Measurements from ENCODE around the gene CAPNS2. TPM values are rescaled to one million over a fixed set of nuclear protein-coding genes. Genes with fewer than 3 reads are reported as not detected.

The CAPNS2 gene
- total and polyA plus RNA-seq, 2 of the 8 experiments (the other 6 are each of a cell fraction or from before 2014, with no cell fraction given), result not detected

DNA sequence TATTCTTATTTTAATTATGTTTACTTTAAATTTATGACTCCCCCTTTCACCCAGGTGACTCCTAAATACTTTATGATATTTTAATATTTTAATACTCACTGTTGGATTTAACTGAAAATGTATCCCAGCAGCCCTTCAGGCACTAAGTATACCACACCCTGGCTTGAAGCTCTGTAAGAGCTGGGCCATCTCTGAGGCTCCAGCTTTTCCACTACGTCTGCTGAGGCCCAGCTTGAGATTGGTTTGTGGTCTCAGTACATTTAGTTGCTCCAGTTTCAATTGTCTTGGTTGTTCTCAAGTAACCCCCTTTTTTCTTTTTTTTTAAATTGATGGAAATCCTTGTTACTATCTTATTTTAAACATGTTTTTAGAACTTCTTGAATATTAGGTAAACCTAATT, 27.0 kb upstream of the CAPNS2 start:
- no peaks in the 10 kb centered on the region for H3K23me2 ChIP-seq (ENCODE audit: low read depth, low read length)
- no peak overlapping the region for H3K23ac ChIP-seq (ENCODE audit: insufficient read length)
- H3K4ac ChIP-seq (replicated peaks; ENCODE audit: insufficient read length, low read depth, low read length), result no peak overlapping the region
- POLR2A ChIA-PET (ENCODE audit: partially characterized antibody), result interaction anchor here (0.6 kb wide), 1 partner anchor 43 kb away, joined by 3 read pairs; no protein-coding TSS in a partner anchor
- no peak overlapping the region for H4K8ac ChIP-seq (ENCODE audit: extremely low read depth, insufficient read depth, low read length)
- no peak overlapping the region for H2AK5ac ChIP-seq (ENCODE audit: low read depth, low read length)
- no peak overlapping the region for H4K5ac ChIP-seq (ENCODE audit: insufficient read length, low read depth, low read length)
- 95% methylated on average over 1 of the region's 1 CpG; no CpG with 5 or more reads in 1 of the 2 experiments for WGBS, 2 experiments (ENCODE audit: extremely low coverage in 1 of 2, insufficient coverage in 1 of 2, insufficient read length in 1 of 2, insufficient replicate concordance in 2 of 2, low coverage in 1 of 2, low lambda C conversion rate in 2 of 2, missing lambda C conversion rate in 1 of 2)
- no peak overlapping the region for H4K91ac ChIP-seq (replicated peaks; ENCODE audit: insufficient read length, low read length)
- H3K56ac ChIP-seq (replicated peaks; ENCODE audit: insufficient read length, low read depth, low read length), result no peak overlapping the region
- H3K4me3 ChIP-seq (ENCODE audit: extremely low read depth in 1 of 4, insufficient read depth in 2 of 4, low read depth in 3 of 4, low read length in 4 of 4), result no peak overlapping the region
- FAIRE-seq (no peak), DNase-seq (ENCODE audit: low read depth in 1 of 2, low spot score in 2 of 2) (no peak)
- no peak overlapping the region for H3K18ac ChIP-seq (ENCODE audit: extremely low read depth, low read length)
- H3K9ac ChIP-seq (replicated peaks in 1 of 4; ENCODE audit: extremely low read depth in 1 of 4, low read depth in 3 of 4, low read length in 3 of 4), result no peak overlapping the region
- H2BK20ac ChIP-seq (ENCODE audit: low read length), result no peak overlapping the region
- H3K79me1 ChIP-seq (ENCODE audit: low read depth, low read length), result no peaks in the 10 kb centered on the region
- H2BK5ac ChIP-seq (ENCODE audit: low read depth, low read length), result no peak overlapping the region
- no peak overlapping the region for H2BK15ac ChIP-seq (ENCODE audit: low read length)
- H3K14ac ChIP-seq (ENCODE audit: insufficient read length), result no peak overlapping the region
- no peak overlapping the region for H2BK12ac ChIP-seq (ENCODE audit: low read depth, low read length)
- H3K27ac ChIP-seq (ENCODE audit: low read depth, low read length), result no peak overlapping the region
- H3K9me3 ChIP-seq (ENCODE audit: insufficient read depth in 2 of 2, low read depth in 1 of 2, low read length in 1 of 2), result no peaks in the 10 kb centered on the region
- H3K27me3 ChIP-seq (replicated peaks in 1 of 4; ENCODE audit: control insufficient read depth in 3 of 4, extremely low read depth in 1 of 4, insufficient read depth in 3 of 4, low read length in 3 of 4), result no peaks in the 10 kb centered on the region; a peak in 1 of 7 replicates
- no peak for TF ChIP-seq KDM1A (IDR thresholded peaks at IDR 0.05; ENCODE audit: borderline replicate concordance, low read length)
- TF ChIP-seq, protein P1, sequence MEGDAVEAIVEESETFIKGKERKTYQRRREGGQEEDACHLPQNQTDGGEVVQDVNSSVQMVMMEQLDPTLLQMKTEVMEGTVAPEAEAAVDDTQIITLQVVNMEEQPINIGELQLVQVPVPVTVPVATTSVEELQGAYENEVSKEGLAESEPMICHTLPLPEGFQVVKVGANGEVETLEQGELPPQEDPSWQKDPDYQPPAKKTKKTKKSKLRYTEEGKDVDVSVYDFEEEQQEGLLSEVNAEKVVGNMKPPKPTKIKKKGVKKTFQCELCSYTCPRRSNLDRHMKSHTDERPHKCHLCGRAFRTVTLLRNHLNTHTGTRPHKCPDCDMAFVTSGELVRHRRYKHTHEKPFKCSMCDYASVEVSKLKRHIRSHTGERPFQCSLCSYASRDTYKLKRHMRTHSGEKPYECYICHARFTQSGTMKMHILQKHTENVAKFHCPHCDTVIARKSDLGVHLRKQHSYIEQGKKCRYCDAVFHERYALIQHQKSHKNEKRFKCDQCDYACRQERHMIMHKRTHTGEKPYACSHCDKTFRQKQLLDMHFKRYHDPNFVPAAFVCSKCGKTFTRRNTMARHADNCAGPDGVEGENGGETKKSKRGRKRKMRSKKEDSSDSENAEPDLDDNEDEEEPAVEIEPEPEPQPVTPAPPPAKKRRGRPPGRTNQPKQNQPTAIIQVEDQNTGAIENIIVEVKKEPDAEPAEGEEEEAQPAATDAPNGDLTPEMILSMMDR (IDR thresholded peaks at IDR 0.05; ENCODE audit: control extremely low read depth in 1 of 3, insufficient read depth in 1 of 3, low read depth in 1 of 3, low read length in 3 of 3), result no peak
- no peak for TF ChIP-seq RFX5 (IDR thresholded peaks at IDR 0.05; ENCODE audit: borderline replicate concordance, low read depth, low read length)
- no peak for TF ChIP-seq BCL11A (IDR thresholded peaks at IDR 0.05; ENCODE audit: low read depth in 2 of 2, low read length in 2 of 2)
- no peak for TF ChIP-seq PHF8 (conservative IDR thresholded peaks at IDR 0.05; ENCODE audit: low read depth, low read length)
- CTCF ChIA-PET (ENCODE audit: partially characterized antibody), result interaction anchor here (1.0 to 3.0 kb wide), 4 partner anchors 38 to 162 kb away, joined by 3 to 14 read pairs (median 6); no protein-coding TSS in a partner anchor
- H3K36me3 ChIP-seq (ENCODE audit: control insufficient read depth in 2 of 4, insufficient read depth in 4 of 4, low read length in 3 of 4), result no peaks in the 10 kb centered on the region
- H2BK120ac ChIP-seq (replicated peaks; ENCODE audit: low read depth, low read length), result no peak overlapping the region
- H2AFZ ChIP-seq (ENCODE audit: low read length), result no peak overlapping the region
- H3K4me1 ChIP-seq (replicated peaks in 1 of 4; ENCODE audit: control insufficient read depth in 3 of 4, insufficient read depth in 4 of 4, low read length in 3 of 4), result no peaks in the 10 kb centered on the region
- no peaks in the 10 kb centered on the region for H3K79me2 ChIP-seq (ENCODE audit: control insufficient read depth in 1 of 2, insufficient read depth in 2 of 2, low read length in 2 of 2)
- no peaks in the 10 kb centered on the region for H4K20me1 ChIP-seq (replicated peaks in 1 of 2; ENCODE audit: control insufficient read depth in 1 of 2, insufficient read depth in 2 of 2, low read length in 2 of 2)
- H3K4me2 ChIP-seq (ENCODE audit: insufficient read depth in 1 of 2, low read depth in 2 of 2, low read length in 2 of 2), result no peak overlapping the region
